Measurements from ENCODE around the gene CRYL1. TPM values are rescaled to one million over a fixed set of nuclear protein-coding genes. Genes with fewer than 3 reads are reported as not detected.

Gene CRYL1
- total RNA-seq, 1 experiment from 2014 or later = 3.0 TPM

DNA sequence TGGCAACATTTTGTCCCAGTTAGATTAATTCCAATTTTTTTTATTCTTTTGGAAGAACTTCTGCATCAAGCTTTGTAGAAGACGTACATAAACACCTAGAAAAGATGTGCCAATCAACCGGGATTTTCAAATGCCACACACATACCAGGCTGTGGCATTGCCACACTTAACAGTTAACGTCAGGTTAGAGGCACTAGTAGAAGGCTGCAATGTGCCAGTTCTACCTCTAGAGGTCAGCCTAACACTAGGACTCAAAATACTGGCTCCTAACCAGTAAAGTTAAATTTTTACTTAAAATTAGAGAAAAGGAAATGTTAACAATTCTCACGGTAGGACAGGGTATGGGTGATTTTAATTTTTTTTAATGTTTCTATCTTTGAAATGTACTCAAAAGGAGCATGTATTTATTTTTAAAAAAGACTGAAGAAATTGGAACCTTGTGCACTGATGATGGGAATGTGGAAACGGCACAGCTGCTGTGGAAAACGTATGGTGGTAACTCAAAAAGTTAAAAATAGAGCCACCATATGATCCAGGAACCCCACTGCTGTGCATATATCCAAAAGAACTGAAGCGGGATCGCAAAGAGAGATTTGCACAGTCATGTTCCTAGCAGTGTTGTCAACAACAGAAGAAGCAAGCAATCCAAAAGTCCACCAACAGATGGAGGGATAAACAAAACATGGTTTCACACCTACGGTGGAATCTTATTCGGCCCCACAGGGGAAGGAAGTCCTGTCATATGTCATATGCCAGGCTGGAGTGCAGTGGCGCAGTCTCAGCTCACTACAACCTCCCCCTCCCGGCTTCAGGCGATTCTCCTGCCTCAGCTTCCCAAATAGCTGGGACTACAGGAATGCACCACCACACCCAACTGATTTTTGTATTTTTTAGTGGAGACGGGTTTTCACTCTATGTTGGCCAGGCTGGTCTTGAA lies 30.3 kb downstream of the CRYL1 start:
- Histone ChIP-seq H3K79me2 (ENCODE audit: low read length) (no peaks in the 10 kb centered on the region), H2AFZ (ENCODE audit: low read length) (no peak overlapping the region), H3K4me1 (ENCODE audit: low read length) (peaks cover 4% of the 10 kb centered on the region), H3K4me3 (ENCODE audit: low read length) (no peak overlapping the region), H4K20me1 (ENCODE audit: insufficient read depth, low read depth, low read length) (no peaks in the 10 kb centered on the region), H3K9me2 (replicated peaks; ENCODE audit: insufficient read depth, low read length) (no peaks in the 10 kb centered on the region), H3K27me3 (ENCODE audit: low read length) (no peaks in the 10 kb centered on the region), H3K36me3 (ENCODE audit: insufficient read depth, low read length) (no peaks in the 10 kb centered on the region), H3K4me2 (ENCODE audit: low read depth, low read length, poor library complexity, severe bottlenecking) (no peak overlapping the region), H3K9ac (ENCODE audit: low read length) (no peak overlapping the region), H3K9me3 (ENCODE audit: low read length) (no peaks in the 10 kb centered on the region), H3K27ac (ENCODE audit: low read length) (no peak overlapping the region)
- peak; percentile 91 for DNase-seq

- Histone ChIP-seq H3K9me3 (ENCODE audit: low read length) (no peaks in the 10 kb centered on the region), H3K4me1 (ENCODE audit: low read length) (peaks cover 4% of the 10 kb centered on the region), H3K4me2 (ENCODE audit: low read depth, low read length, poor library complexity, severe bottlenecking) (no peak overlapping the region), H2AFZ (ENCODE audit: low read length) (no peak overlapping the region), H3K9me2 (replicated peaks; ENCODE audit: insufficient read depth, low read length) (no peaks in the 10 kb centered on the region), H4K20me1 (ENCODE audit: insufficient read depth, low read depth, low read length) (no peaks in the 10 kb centered on the region), H3K27ac (ENCODE audit: low read length) (no peak overlapping the region), H3K9ac (ENCODE audit: low read length) (no peak overlapping the region), H3K27me3 (ENCODE audit: low read length) (no peaks in the 10 kb centered on the region), H3K79me2 (ENCODE audit: low read length) (no peaks in the 10 kb centered on the region), H3K36me3 (ENCODE audit: insufficient read depth, low read length) (no peaks in the 10 kb centered on the region), H3K4me3 (ENCODE audit: low read length) (no peak overlapping the region)
- DNase-seq = no peak
These were observed 31.0 kb downstream of the CRYL1 start for GRCh38 chr13:20494656-20495055.

DNA sequence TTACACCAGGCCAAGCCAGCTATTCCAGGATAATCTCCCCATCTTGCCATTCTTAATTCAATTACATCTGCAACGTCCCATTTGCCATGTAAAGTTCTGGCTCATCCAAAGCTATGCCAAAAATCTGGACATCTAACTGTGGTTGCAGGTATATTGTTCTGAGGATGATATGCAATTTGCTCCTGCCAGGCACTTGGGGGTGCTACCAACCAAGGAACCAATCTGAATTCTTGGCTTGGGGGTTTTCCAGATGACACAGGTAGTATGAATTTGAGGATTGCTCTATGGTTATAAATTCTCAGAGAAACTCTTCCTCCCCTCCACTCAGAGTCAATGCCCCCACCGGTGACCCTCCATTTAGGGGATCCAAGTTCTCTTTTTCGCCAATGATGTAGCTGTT lies 33.0 kb downstream of the CRYL1 start:
- no peak overlapping the region for H3K4me2 ChIP-seq (ENCODE audit: low read depth, low read length, poor library complexity, severe bottlenecking)
- no peak overlapping the region for H3K27ac ChIP-seq (ENCODE audit: low read length)
- H3K9me2 ChIP-seq (replicated peaks; ENCODE audit: insufficient read depth, low read length) = no peaks in the 10 kb centered on the region
- no peaks in the 10 kb centered on the region for H3K9me3 ChIP-seq (ENCODE audit: low read length)
- peaks cover 4% of the 10 kb centered on the region for H3K4me1 ChIP-seq (ENCODE audit: low read length)
- H3K36me3 ChIP-seq (ENCODE audit: insufficient read depth, low read length) = no peaks in the 10 kb centered on the region
- H3K79me2 ChIP-seq (ENCODE audit: low read length) = no peaks in the 10 kb centered on the region
- no peaks in the 10 kb centered on the region for H4K20me1 ChIP-seq (ENCODE audit: insufficient read depth, low read depth, low read length)
- no peak for DNase-seq
- no peak overlapping the region for H3K4me3 ChIP-seq (ENCODE audit: low read length)
- H2AFZ ChIP-seq (ENCODE audit: low read length) = no peak overlapping the region
- H3K9ac ChIP-seq (ENCODE audit: low read length) = no peak overlapping the region
- H3K27me3 ChIP-seq (ENCODE audit: low read length) = no peaks in the 10 kb centered on the region

DNA sequence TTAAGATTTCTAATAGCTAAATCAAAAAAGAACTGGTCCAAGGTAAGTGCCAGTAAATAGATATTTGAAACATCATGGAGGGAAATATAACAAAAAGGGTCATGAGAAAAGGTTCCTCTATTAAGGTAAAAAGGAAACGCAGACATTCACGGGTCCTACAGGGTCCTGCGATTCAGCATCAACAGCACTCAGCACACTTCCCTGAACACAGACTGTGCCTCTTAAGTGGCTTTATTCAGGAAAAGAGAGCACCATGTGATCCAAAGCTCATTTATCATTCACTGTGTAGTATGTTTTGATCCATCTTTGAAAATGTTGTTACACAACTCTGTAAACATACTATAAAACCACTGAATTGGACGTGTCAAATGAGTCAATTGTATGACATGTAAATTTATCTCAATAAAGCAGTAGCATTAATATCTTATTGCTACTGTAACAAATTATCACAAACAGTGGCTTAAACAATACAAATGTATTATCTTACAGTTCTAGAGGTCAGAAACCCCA lies 33.7 kb downstream of the CRYL1 start:
- no peak for DNase-seq
- Histone ChIP-seq H3K79me2 (ENCODE audit: low read length) (no peaks in the 10 kb centered on the region), H2AFZ (ENCODE audit: low read length) (no peak overlapping the region), H3K4me2 (ENCODE audit: low read depth, low read length, poor library complexity, severe bottlenecking) (no peak overlapping the region), H3K9me3 (ENCODE audit: low read length) (no peaks in the 10 kb centered on the region), H3K27me3 (ENCODE audit: low read length) (no peaks in the 10 kb centered on the region), H3K27ac (ENCODE audit: low read length) (no peak overlapping the region), H3K4me3 (ENCODE audit: low read length) (no peak overlapping the region), H3K36me3 (ENCODE audit: insufficient read depth, low read length) (no peaks in the 10 kb centered on the region), H3K4me1 (ENCODE audit: low read length) (peaks cover 4% of the 10 kb centered on the region), H4K20me1 (ENCODE audit: insufficient read depth, low read depth, low read length) (no peaks in the 10 kb centered on the region), H3K9ac (ENCODE audit: low read length) (no peak overlapping the region), H3K9me2 (replicated peaks; ENCODE audit: insufficient read depth, low read length) (no peaks in the 10 kb centered on the region)

DNA sequence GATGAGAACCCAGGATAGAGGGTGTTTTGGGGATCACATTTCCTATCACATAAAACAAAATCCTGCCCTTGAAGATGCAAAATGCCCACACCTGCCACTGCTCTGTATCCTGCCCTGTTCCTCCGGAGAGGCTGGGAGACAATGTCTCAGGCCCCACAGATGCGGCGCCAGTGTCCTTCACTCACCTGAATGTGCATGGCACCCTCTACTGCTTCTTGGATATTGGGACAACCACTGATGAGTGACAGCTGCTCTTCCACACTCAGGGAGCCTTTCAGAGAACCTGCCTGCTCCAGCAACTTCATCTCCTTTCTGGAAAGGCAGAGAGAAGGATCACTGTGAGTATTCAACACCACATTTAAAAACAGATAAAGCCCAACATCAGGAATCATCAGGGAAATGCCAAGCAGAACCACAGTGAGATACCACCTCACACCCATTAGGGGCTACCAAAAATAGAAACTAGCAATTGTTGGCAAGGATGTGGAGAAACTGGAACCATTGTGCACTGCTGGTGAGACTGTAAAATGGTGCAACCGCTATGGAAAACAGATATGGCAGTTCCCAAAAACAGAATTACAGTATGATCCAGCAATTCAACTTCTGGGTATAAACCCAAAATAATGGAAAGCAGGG lies 36.4 kb downstream of the CRYL1 start:
- no peaks in the 10 kb centered on the region for H3K4me1 ChIP-seq (ENCODE audit: low read length)
- H3K4me3 ChIP-seq (ENCODE audit: low read length) = no peak overlapping the region
- no peaks in the 10 kb centered on the region for H4K20me1 ChIP-seq (ENCODE audit: insufficient read depth, low read depth, low read length)
- H2AFZ ChIP-seq (ENCODE audit: low read length) = no peak overlapping the region
- no peak overlapping the region for H3K27ac ChIP-seq (ENCODE audit: low read length)
- H3K9ac ChIP-seq (ENCODE audit: low read length) = no peak overlapping the region
- H3K27me3 ChIP-seq (ENCODE audit: low read length) = no peaks in the 10 kb centered on the region
- no peak for DNase-seq
- H3K79me2 ChIP-seq (ENCODE audit: low read length) = no peaks in the 10 kb centered on the region
- H3K4me2 ChIP-seq (ENCODE audit: low read depth, low read length, poor library complexity, severe bottlenecking) = no peak overlapping the region
- no peaks in the 10 kb centered on the region for H3K9me3 ChIP-seq (ENCODE audit: low read length)
- no peaks in the 10 kb centered on the region for H3K9me2 ChIP-seq (replicated peaks; ENCODE audit: insufficient read depth, low read length)
- H3K36me3 ChIP-seq (ENCODE audit: insufficient read depth, low read length) = no peaks in the 10 kb centered on the region

DNA sequence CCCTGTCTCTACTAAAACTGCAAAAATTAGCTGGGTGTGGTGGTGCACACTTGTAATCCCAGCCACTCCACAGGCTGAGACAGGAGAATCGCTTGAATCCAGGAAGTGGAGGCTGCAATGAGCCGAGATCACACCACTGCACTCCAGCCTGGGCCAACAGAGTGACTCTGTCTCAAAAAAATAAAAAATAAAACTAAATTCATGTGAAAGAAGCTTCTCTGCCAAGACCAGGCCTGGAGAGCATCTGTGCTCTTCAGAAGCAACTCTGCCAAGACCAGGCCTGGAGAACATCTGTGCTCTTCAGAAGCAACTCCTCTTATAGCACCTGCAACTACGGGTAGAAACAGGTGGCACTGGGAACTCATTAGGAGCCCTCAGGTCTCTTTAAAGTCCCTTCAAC lies 37.7 kb downstream of the CRYL1 start:
- H3K9ac ChIP-seq (ENCODE audit: low read length) = no peak overlapping the region
- H2AFZ ChIP-seq (ENCODE audit: low read length) = no peak overlapping the region
- no peaks in the 10 kb centered on the region for H3K9me3 ChIP-seq (ENCODE audit: low read length)
- no peak overlapping the region for H3K27ac ChIP-seq (ENCODE audit: low read length)
- H3K4me1 ChIP-seq (ENCODE audit: low read length) = no peaks in the 10 kb centered on the region
- no peaks in the 10 kb centered on the region for H3K9me2 ChIP-seq (replicated peaks; ENCODE audit: insufficient read depth, low read length)
- no peaks in the 10 kb centered on the region for H4K20me1 ChIP-seq (ENCODE audit: insufficient read depth, low read depth, low read length)
- H3K79me2 ChIP-seq (ENCODE audit: low read length) = no peaks in the 10 kb centered on the region
- H3K36me3 ChIP-seq (ENCODE audit: insufficient read depth, low read length) = no peaks in the 10 kb centered on the region
- DNase-seq = no peak
- no peak overlapping the region for H3K4me2 ChIP-seq (ENCODE audit: low read depth, low read length, poor library complexity, severe bottlenecking)
- no peak overlapping the region for H3K4me3 ChIP-seq (ENCODE audit: low read length)
- H3K27me3 ChIP-seq (ENCODE audit: low read length) = no peaks in the 10 kb centered on the region

- DNase-seq = no peak
- Histone ChIP-seq H3K9me2 (replicated peaks; ENCODE audit: insufficient read depth, low read length) (no peaks in the 10 kb centered on the region), H3K27ac (ENCODE audit: low read length) (no peak overlapping the region), H3K79me2 (ENCODE audit: low read length) (no peaks in the 10 kb centered on the region), H3K4me2 (ENCODE audit: low read depth, low read length, poor library complexity, severe bottlenecking) (no peak overlapping the region), H3K9ac (ENCODE audit: low read length) (no peak overlapping the region), H2AFZ (ENCODE audit: low read length) (no peak overlapping the region), H3K4me1 (ENCODE audit: low read length) (no peaks in the 10 kb centered on the region), H3K27me3 (ENCODE audit: low read length) (no peaks in the 10 kb centered on the region), H3K36me3 (ENCODE audit: insufficient read depth, low read length) (no peaks in the 10 kb centered on the region), H3K9me3 (ENCODE audit: low read length) (no peaks in the 10 kb centered on the region), H3K4me3 (ENCODE audit: low read length) (no peak overlapping the region), H4K20me1 (ENCODE audit: insufficient read depth, low read depth, low read length) (no peaks in the 10 kb centered on the region)
These were observed 42.9 kb downstream of the CRYL1 start for GRCh38 chr13:20482787-20483186.

GRCh38 chr13:20482275-20482761 lies 43.3 kb downstream of the CRYL1 start:
- no peak overlapping the region for H3K27ac ChIP-seq (ENCODE audit: low read length)
- H3K9ac ChIP-seq (ENCODE audit: low read length) = no peak overlapping the region

More at GRCh38 chr13:20482275-20482761, 43.3 kb downstream of the CRYL1 start:
- no peak for DNase-seq
- Histone ChIP-seq H4K20me1 (ENCODE audit: insufficient read depth, low read depth, low read length) (no peaks in the 10 kb centered on the region), H3K4me2 (ENCODE audit: low read depth, low read length, poor library complexity, severe bottlenecking) (no peak overlapping the region), H3K4me3 (ENCODE audit: low read length) (no peak overlapping the region), H3K36me3 (ENCODE audit: insufficient read depth, low read length) (no peaks in the 10 kb centered on the region), H3K79me2 (ENCODE audit: low read length) (no peaks in the 10 kb centered on the region), H3K9me2 (replicated peaks; ENCODE audit: insufficient read depth, low read length) (no peaks in the 10 kb centered on the region), H3K4me1 (ENCODE audit: low read length) (no peaks in the 10 kb centered on the region), H2AFZ (ENCODE audit: low read length) (no peak overlapping the region), H3K9me3 (ENCODE audit: low read length) (no peaks in the 10 kb centered on the region), H3K27me3 (ENCODE audit: low read length) (no peaks in the 10 kb centered on the region)

All from Karpas-422 (cell line).